ENCODE measurements around the gene SGMS1.
"Not testable (repeated sequence)": the region's sequence is repeated elsewhere in the genome, so short reads cannot be mapped to it uniquely, and the experiment has no call there.

SGMS1 gene

DNA sequence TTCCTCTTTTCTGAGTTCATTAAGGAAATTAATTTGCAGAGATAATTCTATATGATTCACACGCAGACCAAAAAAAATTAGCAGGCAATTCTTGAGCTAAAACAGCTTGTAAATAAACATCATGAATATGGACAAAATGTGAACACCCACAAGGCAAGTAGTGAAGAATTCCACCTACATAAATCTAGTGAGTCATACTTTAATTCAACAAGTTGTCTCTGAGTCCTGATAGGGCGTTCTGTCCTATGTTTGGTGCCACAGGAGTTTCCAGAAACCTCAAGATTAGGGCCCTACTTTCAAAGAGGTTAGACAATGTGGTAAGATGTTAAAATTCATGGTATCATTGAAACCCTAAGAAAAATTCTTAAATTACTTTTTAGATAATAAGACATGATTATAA, 122.3 kb downstream of the SGMS1 start:
- no peaks in the 10 kb centered on the region for H3K9me3 Mint-ChIP-seq (ENCODE audit: low read depth)
- H3K27ac Mint-ChIP-seq = no peak overlapping the region
- H3K4me1 Mint-ChIP-seq (ENCODE audit: low read depth) = peaks cover 65% of the 10 kb centered on the region

DNA sequence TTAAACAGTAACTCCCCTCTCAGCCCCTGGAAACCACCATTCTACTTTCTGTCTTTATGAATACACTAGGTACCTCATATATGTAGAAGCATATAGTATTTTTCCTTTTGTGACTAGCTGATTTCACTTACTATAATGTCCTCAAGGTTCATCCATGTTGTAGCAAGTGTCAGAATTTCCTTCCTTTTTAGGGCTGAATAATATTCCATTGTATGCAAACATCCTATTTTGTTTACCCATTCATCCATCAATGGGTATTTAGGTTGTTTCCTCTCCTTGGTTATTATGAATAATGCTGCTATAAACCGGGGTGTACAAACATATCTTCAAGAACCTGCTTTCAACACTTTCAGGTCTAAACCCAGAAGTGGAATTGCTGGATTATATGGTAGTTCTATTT, 125.3 kb downstream of the SGMS1 start:
- Mint-ChIP-seq H3K4me1 (ENCODE audit: low read depth) (peaks cover 55% of the 10 kb centered on the region), H3K27ac (peak overlapping the region; percentile 55), H3K27me3 (no peaks in the 10 kb centered on the region), H3K9me3 (ENCODE audit: low read depth) (peaks cover 3% of the 10 kb centered on the region), H3K36me3 (peaks cover 16% of the 10 kb centered on the region), H3K4me3 (no peak overlapping the region)

More for the DNA sequence above, 122.3 kb downstream of the SGMS1 start:
- H3K27me3 Mint-ChIP-seq = no peaks in the 10 kb centered on the region
- H3K36me3 Mint-ChIP-seq = peaks cover 11% of the 10 kb centered on the region
- no peak overlapping the region for H3K4me3 Mint-ChIP-seq

DNA sequence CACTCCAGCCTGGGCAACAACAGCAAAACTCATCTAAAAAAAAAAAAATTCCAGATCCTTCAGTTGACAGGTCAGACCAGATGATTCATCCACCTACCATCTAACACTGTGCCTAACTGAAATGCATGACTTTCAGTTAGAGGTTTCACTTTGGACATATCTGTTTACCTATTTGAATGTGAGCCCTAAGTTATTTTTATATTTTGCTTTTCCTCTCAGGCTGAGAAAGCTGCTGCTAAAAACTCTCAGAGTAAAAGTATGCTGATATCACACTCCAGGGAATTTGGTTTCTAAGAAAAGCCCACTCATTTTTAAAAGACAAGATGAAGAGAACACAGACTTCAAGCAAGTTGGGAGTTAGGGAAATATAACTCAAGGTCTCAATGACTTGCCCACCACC, 126.0 kb downstream of the SGMS1 start:
- peak overlapping the region; percentile 88 for H3K27ac Mint-ChIP-seq
- peaks cover 50% of the 10 kb centered on the region for H3K4me1 Mint-ChIP-seq (ENCODE audit: low read depth)
- peak overlapping the region; percentile 4 for H3K4me3 Mint-ChIP-seq
- peaks cover 3% of the 10 kb centered on the region for H3K9me3 Mint-ChIP-seq (ENCODE audit: low read depth)
- no peaks in the 10 kb centered on the region for H3K27me3 Mint-ChIP-seq
- peaks cover 18% of the 10 kb centered on the region for H3K36me3 Mint-ChIP-seq

- Mint-ChIP-seq H3K36me3 (peaks cover 24% of the 10 kb centered on the region), H3K4me1 (ENCODE audit: low read depth) (peaks cover 37% of the 10 kb centered on the region), H3K27ac (no peak overlapping the region)
Measured at GRCh38 chr10:50496228-50496627, 127.5 kb downstream of the SGMS1 start.

GRCh38 chr10:50490241-50490640, 133.5 kb downstream of the SGMS1 start:
- Mint-ChIP-seq H3K27me3 (no peaks in the 10 kb centered on the region), H3K27ac (no peak overlapping the region), H3K9me3 (ENCODE audit: low read depth) (peaks cover 9% of the 10 kb centered on the region), H3K36me3 (peaks cover 40% of the 10 kb centered on the region), H3K4me3 (no peak overlapping the region), H3K4me1 (ENCODE audit: low read depth) (peaks cover 15% of the 10 kb centered on the region)

More at GRCh38 chr10:50496228-50496627, 127.5 kb downstream of the SGMS1 start:
- H3K4me3 Mint-ChIP-seq = no peak overlapping the region
- no peaks in the 10 kb centered on the region for H3K27me3 Mint-ChIP-seq
- peaks cover 3% of the 10 kb centered on the region for H3K9me3 Mint-ChIP-seq (ENCODE audit: low read depth)

DNA sequence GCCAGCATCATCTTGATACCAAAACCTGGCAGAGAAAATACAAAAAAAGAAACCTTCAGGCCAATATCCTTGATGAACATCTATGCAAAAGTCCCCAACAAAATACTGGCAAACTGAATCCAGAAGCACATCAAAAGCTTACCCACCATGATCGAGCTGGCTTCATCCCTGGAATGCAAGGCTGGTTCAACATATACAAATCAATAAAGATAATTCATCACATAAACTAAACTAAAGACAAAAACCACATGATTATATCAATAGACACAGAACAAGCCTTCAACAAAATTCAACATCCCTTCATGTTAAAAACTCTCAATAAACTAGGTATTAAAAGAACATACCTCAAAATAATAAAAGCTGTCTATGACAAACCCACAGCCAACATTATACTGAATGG, 139.2 kb downstream of the SGMS1 start:
- peaks cover 49% of the 10 kb centered on the region for H3K36me3 Mint-ChIP-seq
- H3K9me3 Mint-ChIP-seq (ENCODE audit: low read depth) = peaks cover 16% of the 10 kb centered on the region
- H3K27me3 Mint-ChIP-seq = not testable (repeated sequence)

DNA sequence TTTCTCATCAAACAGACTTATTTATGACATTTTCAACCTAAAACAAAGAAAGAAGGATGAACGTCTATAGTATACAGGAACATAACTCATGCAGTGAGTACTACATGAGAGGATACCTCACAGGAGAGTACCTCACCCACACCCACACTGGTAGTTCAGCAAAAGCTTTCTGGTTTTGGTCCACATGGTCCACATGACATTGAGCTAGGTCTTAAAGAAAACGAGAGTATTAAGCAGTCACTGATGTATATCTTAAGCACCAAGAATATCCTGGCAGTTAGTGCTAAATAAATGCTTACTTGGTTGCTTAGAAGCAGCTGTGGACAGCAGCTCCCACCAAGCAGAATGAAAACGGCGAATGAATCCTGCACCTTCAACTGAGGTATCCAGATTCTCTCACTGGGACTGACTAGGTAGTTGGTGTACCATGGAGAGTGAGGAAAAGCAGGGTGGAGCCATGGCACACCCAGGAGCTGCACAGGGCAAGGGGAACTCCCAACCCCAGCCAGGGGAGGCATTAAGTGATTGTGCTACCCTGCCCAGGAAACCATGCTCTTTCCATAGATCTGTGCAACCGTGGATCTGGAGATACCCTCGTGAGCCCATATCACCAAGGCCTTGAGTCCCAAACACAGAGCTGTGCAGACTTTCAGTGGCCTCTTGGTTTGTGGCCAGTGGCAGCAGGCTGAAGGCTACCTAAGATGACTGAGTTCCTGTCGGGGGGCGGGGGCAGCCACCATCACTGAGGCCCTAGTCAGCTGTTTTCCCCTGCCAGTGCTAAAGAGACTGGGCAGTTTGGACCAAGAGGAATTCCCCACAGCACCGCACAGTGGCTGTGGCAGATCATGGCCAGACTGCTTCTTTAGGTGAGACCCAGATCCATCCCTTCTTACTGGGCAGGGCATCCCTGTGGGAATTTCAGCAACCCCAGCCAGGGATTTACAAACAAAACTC, 143.4 kb downstream of the SGMS1 start:
- peaks cover 48% of the 10 kb centered on the region for H3K36me3 Mint-ChIP-seq
- H3K27me3 Mint-ChIP-seq = no peaks in the 10 kb centered on the region
- no peak overlapping the region for H3K27ac Mint-ChIP-seq
- no peak overlapping the region for H3K4me3 Mint-ChIP-seq
- H3K4me1 Mint-ChIP-seq (ENCODE audit: low read depth) = peaks cover 12% of the 10 kb centered on the region
- peaks cover 10% of the 10 kb centered on the region for H3K9me3 Mint-ChIP-seq (ENCODE audit: low read depth)

More for the DNA sequence above, 139.2 kb downstream of the SGMS1 start:
- H3K4me1 Mint-ChIP-seq (ENCODE audit: low read depth) = peaks cover 20% of the 10 kb centered on the region
- H3K27ac Mint-ChIP-seq, H3K4me3 Mint-ChIP-seq: not testable (repeated sequence)

DNA sequence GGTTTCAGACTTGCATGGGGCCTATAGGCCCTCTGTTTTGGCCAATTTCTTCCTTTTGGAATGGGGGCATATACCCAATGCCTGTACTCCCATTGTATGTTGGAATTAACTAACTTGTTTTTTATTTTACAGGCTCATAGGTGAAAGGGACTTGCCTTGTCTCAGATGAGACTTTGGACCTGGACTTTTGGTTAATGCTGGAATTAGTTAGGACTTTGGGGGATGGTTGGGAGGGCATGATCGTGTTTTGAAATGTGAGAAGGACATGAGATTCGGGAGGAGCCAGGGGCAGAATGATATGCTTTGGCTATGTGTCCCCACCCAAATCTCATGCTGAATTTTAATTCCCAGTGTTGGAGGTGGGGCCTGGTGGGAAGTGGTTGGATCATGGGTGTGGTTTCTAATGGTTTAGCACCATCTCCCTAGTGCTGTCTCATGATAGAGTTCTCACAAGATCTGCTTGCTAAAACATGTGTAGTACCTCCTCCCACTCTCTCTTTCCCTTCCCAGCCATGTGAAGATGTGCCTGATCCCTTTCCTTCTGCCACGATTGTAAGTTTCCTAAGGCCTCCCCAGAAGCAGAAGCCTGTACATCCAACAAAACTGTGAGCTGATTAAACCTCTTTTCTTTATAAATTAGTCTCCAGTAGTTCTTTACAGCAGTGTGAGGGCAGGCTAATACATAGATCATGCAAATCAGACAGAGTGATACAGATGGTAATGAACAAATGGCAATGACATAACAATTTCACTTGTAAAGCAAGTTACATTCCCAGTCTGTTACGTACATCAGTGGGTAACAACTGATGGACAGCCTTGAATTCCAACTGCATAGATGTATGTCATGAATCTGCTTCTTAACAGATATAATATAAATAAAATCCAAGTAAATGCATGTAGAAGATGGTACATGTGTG, 146.2 kb downstream of the SGMS1 start:
- Mint-ChIP-seq H3K9me3 (ENCODE audit: low read depth) (no peaks in the 10 kb centered on the region), H3K27ac (no peak overlapping the region), H3K4me3 (no peak overlapping the region), H3K36me3 (peaks cover 31% of the 10 kb centered on the region), H3K27me3 (no peaks in the 10 kb centered on the region), H3K4me1 (ENCODE audit: low read depth) (peaks cover 14% of the 10 kb centered on the region)

DNA sequence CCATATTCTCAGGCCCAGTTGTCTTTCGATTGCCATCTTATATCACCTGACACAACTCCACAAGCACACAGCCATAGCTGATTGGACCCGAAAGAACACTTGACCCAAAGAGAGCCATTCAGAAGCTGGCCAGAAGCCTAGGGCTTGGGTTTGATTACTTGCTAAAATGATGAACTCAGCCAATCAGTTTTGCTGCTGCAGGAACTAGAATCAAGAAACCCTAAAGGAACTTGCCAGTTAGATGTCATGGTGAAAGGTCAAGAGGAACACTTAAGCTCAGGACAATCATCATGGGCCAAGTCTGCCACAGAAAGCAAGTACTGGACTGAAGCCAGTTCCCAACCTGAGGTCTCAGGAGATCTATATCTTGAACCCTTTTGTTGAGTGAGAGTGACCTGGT, 150.0 kb downstream of the SGMS1 start:
- H3K9me3 Mint-ChIP-seq (ENCODE audit: low read depth) = no peaks in the 10 kb centered on the region
- no peak overlapping the region for H3K27ac Mint-ChIP-seq
- H3K4me1 Mint-ChIP-seq (ENCODE audit: low read depth) = peaks cover 46% of the 10 kb centered on the region
- no peaks in the 10 kb centered on the region for H3K27me3 Mint-ChIP-seq
- H3K4me3 Mint-ChIP-seq = no peak overlapping the region
- H3K36me3 Mint-ChIP-seq = peaks cover 23% of the 10 kb centered on the region

DNA sequence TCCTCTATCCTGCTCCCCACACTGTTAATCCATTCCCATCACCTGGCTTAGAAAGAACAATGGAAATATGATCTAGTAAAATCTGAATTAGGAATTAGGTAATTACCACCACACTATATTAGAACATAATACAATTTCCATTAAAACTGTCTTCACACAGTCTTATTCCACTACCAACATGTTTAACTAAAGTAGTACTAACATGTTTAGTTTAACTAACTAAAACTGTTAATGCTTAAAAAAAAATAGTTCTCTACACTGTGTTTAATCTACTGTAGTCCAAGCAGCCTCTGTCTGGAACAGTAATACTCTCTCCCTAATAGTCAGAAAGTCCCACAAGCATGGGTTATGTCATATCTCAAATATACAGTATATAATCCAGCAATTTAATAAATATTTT, 150.8 kb downstream of the SGMS1 start:
- peak overlapping the region; percentile 7 for H3K27ac Mint-ChIP-seq
- H3K36me3 Mint-ChIP-seq = peaks cover 19% of the 10 kb centered on the region
- no peaks in the 10 kb centered on the region for H3K9me3 Mint-ChIP-seq (ENCODE audit: low read depth)
- no peaks in the 10 kb centered on the region for H3K27me3 Mint-ChIP-seq
- H3K4me3 Mint-ChIP-seq = no peak overlapping the region
- peaks cover 54% of the 10 kb centered on the region for H3K4me1 Mint-ChIP-seq (ENCODE audit: low read depth)

DNA sequence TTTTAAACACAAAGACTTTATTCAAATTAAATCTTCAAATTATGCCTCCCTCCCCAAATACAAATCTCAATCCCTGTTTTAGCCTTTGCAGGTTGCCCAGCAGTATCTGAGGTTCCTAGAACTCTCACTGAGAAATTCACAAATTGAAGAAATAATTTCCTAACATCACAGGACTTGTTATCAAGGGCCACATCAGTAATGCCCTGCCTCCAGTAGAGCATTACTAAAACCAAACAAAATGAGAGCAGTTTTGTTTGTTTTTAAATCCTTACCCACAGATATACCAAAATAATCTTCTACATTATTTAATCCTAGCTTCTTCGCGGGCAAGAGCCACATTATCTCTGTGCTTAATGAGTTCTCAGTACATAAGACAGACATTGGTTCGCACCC, 152.2 kb downstream of the SGMS1 start:
- no peaks in the 10 kb centered on the region for H3K27me3 Mint-ChIP-seq
- peak overlapping the region; percentile 28 for H3K27ac Mint-ChIP-seq
- peaks cover 65% of the 10 kb centered on the region for H3K4me1 Mint-ChIP-seq (ENCODE audit: low read depth)
- no peak overlapping the region for H3K4me3 Mint-ChIP-seq
- peaks cover 8% of the 10 kb centered on the region for H3K36me3 Mint-ChIP-seq
- H3K9me3 Mint-ChIP-seq (ENCODE audit: low read depth) = no peaks in the 10 kb centered on the region

DNA sequence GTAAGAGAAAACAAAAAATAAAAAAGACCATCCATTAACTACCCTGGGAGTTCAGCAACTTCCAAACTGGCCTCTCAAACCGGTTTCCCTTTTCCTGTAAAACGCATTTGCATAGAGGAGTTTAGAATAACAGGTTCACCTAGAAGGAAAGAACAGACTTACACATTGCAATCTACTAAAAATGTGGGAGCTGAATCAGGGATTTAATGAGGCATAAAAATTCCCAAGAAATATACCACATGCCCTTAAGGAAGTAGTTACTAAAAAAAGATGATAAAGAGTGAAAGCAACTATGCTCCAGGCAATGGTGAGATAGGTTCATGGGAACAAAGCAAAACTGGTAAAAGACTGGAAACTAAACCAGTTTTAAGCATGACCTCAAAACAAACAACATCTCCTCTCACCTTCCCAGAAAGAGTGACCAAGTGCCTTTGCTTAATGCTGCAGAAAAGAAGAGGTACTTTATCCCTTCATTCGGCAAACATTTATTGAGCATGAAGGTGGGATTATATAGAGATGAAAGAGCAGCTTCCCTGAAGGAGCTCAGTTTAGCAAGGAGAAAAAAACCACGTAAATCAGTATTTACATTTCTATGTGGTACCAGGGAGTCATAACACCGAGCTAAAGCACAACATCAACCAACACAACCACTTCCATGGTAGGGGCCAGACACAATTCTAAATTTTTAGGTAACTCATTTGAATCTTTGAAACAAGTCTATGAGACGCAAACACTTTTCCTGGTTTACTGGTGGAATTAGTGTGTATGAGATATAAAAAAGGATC, 152.8 kb downstream of the SGMS1 start:
- H3K27me3 Mint-ChIP-seq = no peaks in the 10 kb centered on the region
- peaks cover 11% of the 10 kb centered on the region for H3K36me3 Mint-ChIP-seq
- H3K4me3 Mint-ChIP-seq = no peak overlapping the region
- peak overlapping the region; percentile 64 for H3K27ac Mint-ChIP-seq
- peaks cover 68% of the 10 kb centered on the region for H3K4me1 Mint-ChIP-seq (ENCODE audit: low read depth)
- H3K9me3 Mint-ChIP-seq (ENCODE audit: low read depth) = no peaks in the 10 kb centered on the region

DNA sequence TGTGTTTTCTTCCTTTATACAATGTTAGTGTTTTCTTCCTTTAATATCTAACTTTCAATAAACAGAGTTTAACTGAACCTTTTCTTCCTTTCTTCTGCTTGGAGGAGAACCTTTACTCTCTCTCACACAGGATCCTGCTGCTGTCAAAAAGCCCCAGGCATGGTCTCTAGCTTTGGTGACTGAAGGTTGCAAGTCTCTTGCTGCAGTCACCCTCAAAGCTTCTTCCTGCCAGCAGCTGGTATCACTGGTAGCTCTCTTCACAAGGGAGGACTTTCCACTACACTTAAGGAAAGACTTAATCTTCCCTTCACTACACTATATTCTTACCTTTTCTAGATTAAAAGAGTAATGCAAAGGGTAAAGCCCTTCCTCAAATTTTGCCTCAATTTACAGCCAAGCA, 153.4 kb downstream of the SGMS1 start:
- no peak overlapping the region for H3K4me3 Mint-ChIP-seq
- H3K27ac Mint-ChIP-seq = peak overlapping the region; percentile 64
- H3K4me1 Mint-ChIP-seq (ENCODE audit: low read depth) = peaks cover 68% of the 10 kb centered on the region
- no peaks in the 10 kb centered on the region for H3K27me3 Mint-ChIP-seq
- H3K36me3 Mint-ChIP-seq = peaks cover 15% of the 10 kb centered on the region
- no peaks in the 10 kb centered on the region for H3K9me3 Mint-ChIP-seq (ENCODE audit: low read depth)

DNA sequence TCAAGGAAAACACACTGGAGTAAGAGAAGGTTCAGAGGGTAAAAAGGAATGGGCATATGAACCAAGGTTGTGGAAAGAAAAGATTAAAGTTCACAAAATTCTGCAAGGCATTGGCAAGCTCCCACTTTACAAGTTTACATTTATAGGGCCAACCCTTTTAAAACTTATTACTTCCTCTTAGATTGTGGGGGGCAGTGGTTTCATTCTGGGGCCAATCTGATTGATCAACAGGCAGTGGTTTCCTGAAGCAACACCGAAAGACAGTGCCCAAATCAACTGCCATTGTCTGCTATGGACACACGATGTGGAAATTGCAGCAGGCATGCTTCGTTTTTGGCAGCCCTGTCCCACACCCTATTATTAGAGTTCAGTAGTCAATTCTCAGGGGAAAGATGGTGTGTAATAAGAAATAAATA, 154.0 kb downstream of the SGMS1 start:
- H3K4me1 Mint-ChIP-seq (ENCODE audit: low read depth) = peaks cover 66% of the 10 kb centered on the region
- no peak overlapping the region for H3K4me3 Mint-ChIP-seq
- H3K36me3 Mint-ChIP-seq = peaks cover 18% of the 10 kb centered on the region

More for the DNA sequence above, 154.0 kb downstream of the SGMS1 start:
- Mint-ChIP-seq H3K27me3 (no peaks in the 10 kb centered on the region), H3K27ac (no peak overlapping the region), H3K9me3 (ENCODE audit: low read depth) (no peaks in the 10 kb centered on the region)
